ENCODE results near the gene ERO1A. TPM values are rescaled to one million over a fixed set of nuclear protein-coding genes. Genes with fewer than 3 reads are reported as not detected.

The ERO1A gene
- total RNA-seq, 1 experiment from 2014 or later, result 118 TPM

DNA sequence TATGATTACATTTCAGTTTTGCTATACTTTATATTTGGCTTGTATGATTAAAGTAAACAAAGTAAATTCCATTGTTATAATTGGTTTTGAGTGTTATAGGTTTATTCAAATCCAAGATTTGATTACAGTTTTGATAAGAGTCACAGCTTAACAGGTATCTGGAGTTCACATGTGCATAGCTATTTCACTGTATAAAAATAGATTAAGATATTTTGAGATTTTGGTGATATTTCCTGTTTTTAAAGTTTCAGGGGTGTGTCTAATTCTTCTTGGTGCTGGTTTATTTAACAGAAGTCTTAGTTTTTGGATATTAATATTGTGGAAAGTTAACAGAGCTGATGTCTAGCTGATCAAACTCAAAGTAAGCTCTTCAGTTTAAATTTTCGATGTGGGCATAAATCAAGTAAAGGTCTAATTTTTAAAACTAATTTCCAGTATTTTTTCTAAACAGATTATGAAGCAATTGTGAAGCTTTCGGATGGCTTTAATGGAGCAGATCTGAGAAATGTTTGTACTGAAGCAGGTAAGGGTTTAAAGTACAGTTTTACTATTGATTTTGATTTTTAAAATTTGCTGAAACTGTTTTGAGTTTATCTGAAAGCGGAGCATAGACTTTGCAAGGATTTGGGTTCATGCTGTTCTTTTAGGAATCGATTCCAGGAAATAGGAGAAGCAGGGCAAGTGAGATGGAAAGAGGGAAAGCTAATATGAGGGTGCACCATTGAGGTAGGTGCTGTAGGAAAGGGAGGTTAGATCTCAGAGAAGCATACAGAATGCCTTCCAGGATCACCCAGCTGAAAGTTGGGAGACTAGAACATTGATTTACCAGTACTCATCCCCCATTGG lies 28.4 kb upstream of the ERO1A start:
- BruUV-seq (replicated peaks), result no TSS peak
- TF ChIP-seq POLR2A (IDR thresholded peaks at IDR 0.05; ENCODE audit: borderline replicate concordance, extremely low read depth, insufficient read depth, insufficient read length) (no peak), EGR1 (IDR thresholded peaks at IDR 0.05; ENCODE audit: low read depth) (no peak)
- TF ChIP-seq, protein P1, sequence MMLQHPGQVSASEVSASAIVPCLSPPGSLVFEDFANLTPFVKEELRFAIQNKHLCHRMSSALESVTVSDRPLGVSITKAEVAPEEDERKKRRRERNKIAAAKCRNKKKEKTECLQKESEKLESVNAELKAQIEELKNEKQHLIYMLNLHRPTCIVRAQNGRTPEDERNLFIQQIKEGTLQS (IDR thresholded peaks at IDR 0.05), result no peak
- H3K79me2 ChIP-seq (ENCODE audit: insufficient read depth, low read length), result peaks cover 59% of the 10 kb centered on the region
- RAD21 ChIA-PET (ENCODE audit: low non-redundant PET in 1 of 2, low total read pairs in 2 of 2, uncharacterized antibody in 2 of 2, unreplicated experiment in 2 of 2), result no interaction called here
- H3K36me3 ChIP-seq (ENCODE audit: control insufficient read depth in 1 of 2, insufficient read depth in 2 of 2, low read length in 2 of 2), result peaks cover 60 to 69% of the 10 kb centered on the region in 2 experiments
- no peak overlapping the region for H3K4me2 ChIP-seq (ENCODE audit: low read length)
- DNase-seq (ENCODE audit: low read depth, low spot score) (no peak), ATAC-seq (no peak)
- peaks cover 15% of the 10 kb centered on the region; the same call in 1 of the 2 replicates for H4K20me1 ChIP-seq (ENCODE audit: insufficient read depth)
- no peaks in the 10 kb centered on the region for H3K4me1 ChIP-seq (ENCODE audit: control insufficient read depth in 1 of 2, insufficient read depth in 2 of 2, low read length in 2 of 2)
- no peak overlapping the region for H3K4me3 ChIP-seq (replicated peaks in 1 of 2; ENCODE audit: low read depth in 1 of 2, low read length in 2 of 2)
- no peaks in the 10 kb centered on the region for H3K9me3 ChIP-seq (ENCODE audit: control insufficient read depth in 1 of 2, insufficient read depth in 1 of 2, low read depth in 1 of 2, low read length in 2 of 2)
- no peaks in the 10 kb centered on the region for H3K9me2 ChIP-seq (ENCODE audit: insufficient read depth)
- H3K27me3 ChIP-seq (ENCODE audit: insufficient read depth, low read length), result no peaks in the 10 kb centered on the region
- CTCF ChIA-PET, result no interaction called here
- POLR2A ChIA-PET, result interaction anchor here (1.2 kb wide), 1 partner anchor 20 kb away, joined by 3 read pairs; no protein-coding TSS in a partner anchor
- no peak overlapping the region for H3K9ac ChIP-seq (ENCODE audit: low read length)
- intact Hi-C loops (cut with micrococcal nuclease), result no loop called here
- H2AFZ ChIP-seq (ENCODE audit: low read depth, low read length, poor library complexity, severe bottlenecking), result no peak overlapping the region
- H3K27ac ChIP-seq (ENCODE audit: low read depth, low read length), result no peak overlapping the region

DNA sequence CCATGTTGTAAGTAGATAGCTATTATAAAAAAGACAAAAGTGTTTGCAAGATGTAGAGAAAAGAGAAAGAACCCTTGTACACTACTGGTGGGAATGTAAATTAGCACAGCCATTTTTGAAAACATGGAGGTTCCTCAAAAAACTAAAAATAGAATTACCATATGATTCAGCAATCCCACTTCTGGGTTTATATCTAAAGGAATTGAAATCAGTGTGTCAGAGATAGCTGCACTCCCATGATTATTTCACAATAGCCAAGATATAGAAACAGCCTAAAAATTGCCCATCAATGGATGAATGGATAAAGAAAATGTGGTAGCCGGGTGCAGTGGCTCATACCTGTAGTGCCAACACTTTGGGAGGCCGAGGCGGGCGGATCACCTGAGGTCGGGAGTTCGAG lies 20.8 kb upstream of the ERO1A start:
- TF ChIP-seq RAD21 (IDR thresholded peaks at IDR 0.05; ENCODE audit: low read depth) (no peak), ZFX (IDR thresholded peaks at IDR 0.05) (no peak), SIN3A (IDR thresholded peaks at IDR 0.05; ENCODE audit: low read depth) (no peak), JUND (IDR thresholded peaks at IDR 0.05) (no peak), CBX3 (IDR thresholded peaks at IDR 0.05; ENCODE audit: low read depth) (no peak), SP1 (IDR thresholded peaks at IDR 0.05; ENCODE audit: low read depth) (no peak), EGR1 (IDR thresholded peaks at IDR 0.05; ENCODE audit: low read depth) (no peak), ZNF274 (IDR thresholded peaks at IDR 0.05; ENCODE audit: low read depth, low read length) (no peak), CEBPB (IDR thresholded peaks at IDR 0.05; ENCODE audit: low read depth) (no peak), ELF1 (IDR thresholded peaks at IDR 0.05; ENCODE audit: borderline replicate concordance, low read depth) (no peak)
- TF ChIP-seq, protein P2, sequence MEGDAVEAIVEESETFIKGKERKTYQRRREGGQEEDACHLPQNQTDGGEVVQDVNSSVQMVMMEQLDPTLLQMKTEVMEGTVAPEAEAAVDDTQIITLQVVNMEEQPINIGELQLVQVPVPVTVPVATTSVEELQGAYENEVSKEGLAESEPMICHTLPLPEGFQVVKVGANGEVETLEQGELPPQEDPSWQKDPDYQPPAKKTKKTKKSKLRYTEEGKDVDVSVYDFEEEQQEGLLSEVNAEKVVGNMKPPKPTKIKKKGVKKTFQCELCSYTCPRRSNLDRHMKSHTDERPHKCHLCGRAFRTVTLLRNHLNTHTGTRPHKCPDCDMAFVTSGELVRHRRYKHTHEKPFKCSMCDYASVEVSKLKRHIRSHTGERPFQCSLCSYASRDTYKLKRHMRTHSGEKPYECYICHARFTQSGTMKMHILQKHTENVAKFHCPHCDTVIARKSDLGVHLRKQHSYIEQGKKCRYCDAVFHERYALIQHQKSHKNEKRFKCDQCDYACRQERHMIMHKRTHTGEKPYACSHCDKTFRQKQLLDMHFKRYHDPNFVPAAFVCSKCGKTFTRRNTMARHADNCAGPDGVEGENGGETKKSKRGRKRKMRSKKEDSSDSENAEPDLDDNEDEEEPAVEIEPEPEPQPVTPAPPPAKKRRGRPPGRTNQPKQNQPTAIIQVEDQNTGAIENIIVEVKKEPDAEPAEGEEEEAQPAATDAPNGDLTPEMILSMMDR (IDR thresholded peaks at IDR 0.05 in 2 of 3, conservative IDR thresholded peaks at IDR 0.05 in 1 of 3; ENCODE audit: borderline replicate concordance in 1 of 3, insufficient read depth in 1 of 3, low read depth in 2 of 3, low read length in 2 of 3), result no peak
- peaks cover 64 to 77% of the 10 kb centered on the region in 2 experiments for H3K36me3 ChIP-seq (ENCODE audit: control insufficient read depth in 1 of 2, insufficient read depth in 2 of 2, low read length in 2 of 2)
- no peaks in the 10 kb centered on the region for H3K27me3 ChIP-seq (ENCODE audit: insufficient read depth, low read length)
- POLR2A ChIA-PET, result no interaction called here
- H3K9me3 ChIP-seq (ENCODE audit: control insufficient read depth in 1 of 2, insufficient read depth in 1 of 2, low read depth in 1 of 2, low read length in 2 of 2), result no peaks in the 10 kb centered on the region
- no peak for ATAC-seq
- RAD21 ChIA-PET (ENCODE audit: low non-redundant PET in 1 of 2, low total read pairs in 2 of 2, uncharacterized antibody in 2 of 2, unreplicated experiment in 2 of 2), result no interaction called here
- DNase-seq (ENCODE audit: low read depth, low spot score), result no peak
- H3K4me1 ChIP-seq (ENCODE audit: control insufficient read depth in 1 of 2, insufficient read depth in 2 of 2, low read length in 2 of 2), result no peaks in the 10 kb centered on the region
- H4K20me1 ChIP-seq (ENCODE audit: insufficient read depth), result peaks cover 7% of the 10 kb centered on the region; the same call in 1 of the 2 replicates
- H3K9ac ChIP-seq (ENCODE audit: low read length), result no peak overlapping the region
- H2AFZ ChIP-seq (ENCODE audit: low read depth, low read length, poor library complexity, severe bottlenecking), result no peak overlapping the region
- no peak overlapping the region for H3K4me2 ChIP-seq (ENCODE audit: low read length)
- H3K9me2 ChIP-seq (ENCODE audit: insufficient read depth), result no peaks in the 10 kb centered on the region
- H3K79me2 ChIP-seq (ENCODE audit: insufficient read depth, low read length), result peaks cover 73% of the 10 kb centered on the region
- H3K27ac ChIP-seq (ENCODE audit: low read depth, low read length), result no peak overlapping the region
- CTCF ChIA-PET, result no interaction called here
- BruUV-seq (replicated peaks), result no TSS peak
- no peak overlapping the region for H3K4me3 ChIP-seq (replicated peaks in 1 of 2; ENCODE audit: low read depth in 1 of 2, low read length in 2 of 2)
- intact Hi-C loops (cut with micrococcal nuclease), result no loop called here
